Right lobe of liver (tissue), 6 donors: ENCODE data around the gene SLC16A10. TPM values are rescaled to one million over a fixed set of nuclear protein-coding genes. Genes with fewer than 3 reads are reported as not detected.

Experiments used
- ATAC-seq, 4 donors: fragments of 200-7000 bp; cut with Tn5 transposase; one replicate each; pipeline ENCODE4 v1.9.1; 2020; ENCODE audit warnings: mild to moderate bottlenecking in 4 of 4, moderate library complexity in 4 of 4
- DNase-seq, 3 donors: peaks; one replicate each; pipeline ENCODE4 v3.0.0-alpha.2; 2020
- H3K27ac ChIP-seq, 3 donors: fragments of 200-600 bp; one replicate each; pipeline ENCODE4 v1.8.0; 2022
- H3K27me3 ChIP-seq, 2 donors: fragments of 200-600 bp; one replicate each; pipeline ENCODE4 v1.8.0; 2022
- H3K36me3 ChIP-seq, 4 donors: fragments of 200-600 bp; sonication (generic) in 1 of 4; one replicate each; pipeline versions ENCODE4 v1.5.1 to v1.8.0; 2017 to 2022; ENCODE audit warnings: control low read depth in 1 of 4
- H3K4me1 ChIP-seq, 4 donors: fragments of 200-600 bp; sonication (generic) in 1 of 4; one replicate each; pipeline versions ENCODE4 v1.5.1 to v1.8.0; 2017 to 2022; ENCODE audit warnings: control low read depth in 1 of 4
- H3K4me3 ChIP-seq, 3 donors: fragments of 200-600 bp; one replicate each; pipeline ENCODE4 v1.8.0; 2022
- H3K9me3 ChIP-seq, 4 donors: fragments of 200-600 bp; sonication (generic) in 1 of 4; one replicate each; pipeline versions ENCODE4 v1.5.1 to v1.8.0; 2017 to 2022; ENCODE audit warnings: control low read depth in 1 of 4
- CTCF ChIP-seq, 4 donors: fragments of 200-600 bp in 3 of 4; fragments of 450-650 bp in 1 of 4; IDR thresholded peaks; one replicate each; pipeline versions ENCODE4 v1.5.1 to v1.8.0; 2016 to 2022; ENCODE audit warnings: antibody characterized with exemption in 4 of 4, mild to moderate bottlenecking in 2 of 4
- POLR2A ChIP-seq: fragments of 450-650 bp; IDR thresholded peaks from one replicate; pipeline ENCODE4 v1.6.1; 2017; ENCODE audit warnings: antibody characterized with exemption, mild to moderate bottlenecking
- WGBS: methylation state at CpG from one replicate; pipeline ENCODE4 v1.1.6; 2018; ENCODE audit warnings: low coverage, low lambda C conversion rate; ENCODE audit not compliant: insufficient coverage; ENCODE audit errors: missing lambda C conversion rate; 5-methylcytosine and 5-hydroxymethylcytosine counted together
- intact Hi-C, 2 donors: fragments of 100-400 bp; cut with DNase I; formaldehyde crosslinking; loops; one replicate each; pipeline versions ENCODE4 v1.11.2 to v1.14.1; 2022
- total RNA-seq, 6 experiments: library from RNA; depleted of rRNA in 2 of 6; stranded (reverse); fragments of >200 nt in 2 of 6; fragmentation: NEBNext Ultra II Directional in 3 of 6; extraction: Animal tissue kit (Norgen Biotek cat#: 25700) in 3 of 6; gene quantifications; one replicate each; pipeline versions ENCODE4 v1.1.0 to v1.2.4, GENCODE V29; 2016 to 2023
- donor health status: DM: no; HTN: yes; CAD: no.
- donor health status: DM: no; HTN: no; CAD: no.
- donor health status: DM: no; HTN: no; CAD: no.
- donor health status: DM: no; HTN: yes; CAD: no.
- donor health status: DM: no; HTN: yes; CAD: no.

The SLC16A10 gene
- total RNA-seq, 6 experiments from 2014 or later, result 2.9 to 15.8 (median 6.6) TPM

- H3K27ac ChIP-seq, result peak overlapping the region in 1 of 3 donors; percentile 9
- TF ChIP-seq CTCF (IDR thresholded peaks at IDR 0.05) (no peak), POLR2A (no peak)
- H3K9me3 ChIP-seq, result no peaks in the 10 kb centered on the region
- peaks cover 0 to 39% (median 6%) of the 10 kb centered on the region in 4 donors for H3K4me1 ChIP-seq
- H3K4me3 ChIP-seq, result no peak overlapping the region
- DNase-seq (no peak), ATAC-seq (peak in 3 of 4 donors; percentile 56 to 69 (median 67))
- 56% methylated on average over 2 of the region's 2 CpGs for WGBS
- intact Hi-C loops, result no loop called here
- H3K36me3 ChIP-seq, result peaks cover 0 to 4% (median 0%) of the 10 kb centered on the region in 4 donors
- H3K27me3 ChIP-seq, result no peaks in the 10 kb centered on the region
Measured at GRCh38 chr6:111276335-111276734, 189.0 kb downstream of the SLC16A10 start.

- Histone ChIP-seq H3K9me3 (no peaks in the 10 kb centered on the region), H3K36me3 (peaks cover 0 to 4% (median 0%) of the 10 kb centered on the region in 4 donors), H3K4me3 (no peak overlapping the region), H3K27ac (peak overlapping the region in 1 of 3 donors; percentile 9), H3K4me1 (peaks cover 0 to 39% (median 6%) of the 10 kb centered on the region in 4 donors), H3K27me3 (no peaks in the 10 kb centered on the region)
- DNase-seq (no peak), ATAC-seq (peak in 1 of 4 donors; percentile 8)
- TF ChIP-seq CTCF (IDR thresholded peaks at IDR 0.05) (no peak), POLR2A (no peak)
- intact Hi-C loops, result no loop called here
- WGBS, result 64% methylated on average over 3 of the region's 3 CpGs
Measured at GRCh38 chr6:111276736-111277135, 189.4 kb downstream of the SLC16A10 start.

- DNase-seq (peak in 1 of 3 donors; percentile 70), ATAC-seq (peak; percentile 57 to 76 (median 60))
- intact Hi-C loops, result no loop called here
- no peak overlapping the region for H3K4me3 ChIP-seq
- no peaks in the 10 kb centered on the region for H3K27me3 ChIP-seq
- peaks cover 0 to 4% (median 0%) of the 10 kb centered on the region in 4 donors for H3K36me3 ChIP-seq
- no peak for TF ChIP-seq POLR2A
- no peak for TF ChIP-seq CTCF (IDR thresholded peaks at IDR 0.05)
- no peaks in the 10 kb centered on the region for H3K9me3 ChIP-seq
- peak overlapping the region in 1 of 3 donors; percentile 5 for H3K27ac ChIP-seq
- H3K4me1 ChIP-seq, result peaks cover 0 to 39% (median 6%) of the 10 kb centered on the region in 4 donors
- 55% methylated on average over 1 of the region's 1 CpG for WGBS
Measured at GRCh38 chr6:111277819-111278218, 190.5 kb downstream of the SLC16A10 start.

- no peaks in the 10 kb centered on the region for H3K9me3 ChIP-seq
- peak in 1 of 3 donors; percentile 61 for DNase-seq
- no peak for TF ChIP-seq POLR2A
- TF ChIP-seq CTCF (IDR thresholded peaks at IDR 0.05), result no peak
- H3K27me3 ChIP-seq, result no peaks in the 10 kb centered on the region
- peak; percentile 82 to 90 (median 86) for ATAC-seq
- peaks cover 0 to 39% (median 6%) of the 10 kb centered on the region in 4 donors for H3K4me1 ChIP-seq
- intact Hi-C loops, result no loop called here
- H3K27ac ChIP-seq, result peak overlapping the region in 2 of 3 donors; percentile 5 to 20
- peaks cover 0 to 4% (median 0%) of the 10 kb centered on the region in 4 donors for H3K36me3 ChIP-seq
- no peak overlapping the region for H3K4me3 ChIP-seq
- 30% methylated on average over 2 of the region's 2 CpGs for WGBS
Measured at GRCh38 chr6:111278731-111279130, 191.4 kb downstream of the SLC16A10 start.
